B cell (primary cell): ENCODE results near the gene HYAL1. TPM values are rescaled to one million over a fixed set of nuclear protein-coding genes. Genes with fewer than 3 reads are reported as not detected.

Experiments
- ATAC-seq: fragments of 200-7000 bp; cut with Tn5 transposase; one replicate; pipeline ENCODE4 v1.10.0; 2021; ENCODE audit warnings: low read depth, mild to moderate bottlenecking, moderate number of reproducible peaks, moderate library complexity
- CTCF ChIA-PET: fragments of 350-600 bp; sonication (Branson Sonifier 250); formaldehyde crosslinking; loops from one replicate; lab custom pipeline; 2021; ENCODE audit warnings: antibody characterized with exemption, inconsistent platforms; lab: Charles Lee
- POLR2A ChIA-PET: fragments of 350-600 bp; sonication (Branson Sonifier 250); formaldehyde crosslinking; loops from one replicate; lab custom pipeline; 2021; ENCODE audit warnings: antibody characterized with exemption; lab: Charles Lee
- DNase-seq: peaks from one replicate; pipeline ENCODE4 v3.0.0; 2013
- H2AFZ ChIP-seq: 2 replicates; pipeline ENCODE4 v1.6.1; 2012; ENCODE audit warnings: mild to moderate bottlenecking, low read depth, low read length; ENCODE audit not compliant: insufficient read depth, poor library complexity, severe bottlenecking
- H3K27ac ChIP-seq, 2 donors: 1 replicate in 1 of 2; 2 replicates in 1 of 2; pipeline ENCODE4 v1.5.1; 2012 to 2013; ENCODE audit warnings: low read length in 2 of 2, mild to moderate bottlenecking in 2 of 2, moderate library complexity in 1 of 2
- H3K27me3 ChIP-seq, 4 experiments: fragments of 200-600 bp in 1 of 4; sonication (generic) in 1 of 4; replicated peaks in 1 of 4; 1 replicate in 2 of 4; 2 replicates in 2 of 4; pipeline versions ENCODE4 v1.6.1 to v1.7.0; 2013 to 2016; ENCODE audit warnings: low read length in 3 of 4, mild to moderate bottlenecking in 2 of 4, mixed read lengths in 1 of 4, moderate library complexity in 1 of 4; ENCODE audit not compliant: insufficient read depth in 4 of 4, control insufficient read depth in 3 of 4; ENCODE audit errors: control extremely low read depth in 1 of 4
- H3K36me3 ChIP-seq, 2 experiments: replicated peaks in 1 of 2; 1 replicate in 1 of 2; 2 replicates in 1 of 2; pipeline versions ENCODE4 v1.6.1 to v1.7.1; 2013; ENCODE audit warnings: low read length in 1 of 2; ENCODE audit not compliant: insufficient read depth in 2 of 2, control insufficient read depth in 1 of 2; ENCODE audit errors: control extremely low read depth in 1 of 2, extremely low read depth in 1 of 2
- H3K4me1 ChIP-seq, 2 donors: fragments of 200-600 bp in 1 of 2; sonication (generic) in 1 of 2; 1 replicate in 1 of 2; 2 replicates in 1 of 2; pipeline versions ENCODE4 v1.5.1 to v1.6.1; 2013 to 2017; ENCODE audit warnings: low read length in 2 of 2; ENCODE audit not compliant: control insufficient read depth in 2 of 2, insufficient read depth in 2 of 2
- H3K4me2 ChIP-seq: replicated peaks from 2 replicates; pipeline ENCODE3; 2012; ENCODE audit warnings: mild to moderate bottlenecking, low read depth, low read length; ENCODE audit not compliant: poor library complexity, severe bottlenecking
- H3K4me3 ChIP-seq, 5 experiments: fragments of 200-600 bp in 1 of 5; sonication (generic) in 1 of 5; 1 replicate in 3 of 5; 2 replicates in 2 of 5; pipeline versions ENCODE4 v1.5.1 to v1.7.0; 2011 to 2016; ENCODE audit warnings: low read length in 4 of 5, mild to moderate bottlenecking in 4 of 5, low read depth in 2 of 5, control low read depth in 1 of 5, moderate library complexity in 1 of 5; ENCODE audit not compliant: insufficient read depth in 1 of 5; ENCODE audit errors: control extremely low read depth in 1 of 5, extremely low read depth in 1 of 5
- H3K79me2 ChIP-seq: fragments of 200-600 bp; sonication (generic); one replicate; pipeline ENCODE4 v1.6.0; 2016; ENCODE audit warnings: low read length; ENCODE audit not compliant: control insufficient read depth, insufficient read depth
- H3K9ac ChIP-seq: fragments of 200-600 bp; sonication (generic); 2 replicates; pipeline ENCODE4 v1.6.1; 2017; ENCODE audit warnings: mild to moderate bottlenecking, low read length, moderate library complexity
- H3K9me3 ChIP-seq, 3 donors: one replicate each; pipeline versions ENCODE4 v1.6.1 to v1.7.1; 2013; ENCODE audit warnings: low read length in 2 of 3; ENCODE audit not compliant: control insufficient read depth in 2 of 3, insufficient read depth in 1 of 3; ENCODE audit errors: control extremely low read depth in 1 of 3
- H4K20me1 ChIP-seq: 2 replicates; pipeline ENCODE4 v1.6.0; 2012; ENCODE audit warnings: mild to moderate bottlenecking, low read length; ENCODE audit not compliant: insufficient read depth, control insufficient read depth, poor library complexity, severe bottlenecking
- H3K27ac Mint-ChIP-seq: one replicate; pipeline ENCODE4 v1.8.0; 2021; ENCODE audit warnings: mixed read lengths
- H3K27me3 Mint-ChIP-seq: one replicate; pipeline ENCODE4 v1.8.0; 2021; ENCODE audit warnings: mixed read lengths
- H3K4me1 Mint-ChIP-seq: one replicate; pipeline ENCODE4 v1.8.0; 2021; ENCODE audit warnings: mixed read lengths
- H3K4me3 Mint-ChIP-seq: one replicate; pipeline ENCODE4 v1.8.0; 2021; ENCODE audit warnings: mixed read lengths
- H3K9me3 Mint-ChIP-seq: one replicate; pipeline ENCODE4 v1.8.0; 2022; ENCODE audit warnings: mixed read lengths; ENCODE audit not compliant: insufficient read depth
- CTCF ChIP-seq: fragments of 200-600 bp; IDR thresholded peaks from one replicate; pipeline ENCODE4 v1.8.0; 2022; ENCODE audit warnings: antibody characterized with exemption, mild to moderate bottlenecking
- EZH2 ChIP-seq: IDR thresholded peaks from 2 replicates; pipeline ENCODE4 v1.6.1; 2012; ENCODE audit warnings: borderline replicate concordance, low read depth, mild to moderate bottlenecking, moderate library complexity, low read length; ENCODE audit not compliant: insufficient read depth, poor library complexity, severe bottlenecking
- WGBS: methylation state at CpG from one replicate; pipeline ENCODE4 v1.1.5; 2013; ENCODE audit warnings: missing lambda C conversion rate; ENCODE audit not compliant: insufficient coverage; 5-methylcytosine and 5-hydroxymethylcytosine counted together
- intact Hi-C: fragments of 100-400 bp; cut with micrococcal nuclease; formaldehyde crosslinking; loops from one replicate; pipeline ENCODE4 v1.10.0; 2022
- polyA plus RNA-seq: library from polyadenylated mRNA; depleted of rRNA; stranded (reverse); fragments of >200 nt; gene quantifications from 2 replicates; pipeline ENCODE4 v1.2.3, GENCODE V29; 2012
- total RNA-seq, 2 donors: library from RNA; stranded (reverse); fragments of 120-200 nt in 1 of 2; gene quantifications; 1 replicate in 1 of 2; 2 replicates in 1 of 2; pipeline versions ENCODE4 v1.2.3 to v1.2.4, GENCODE V29; 2013 to 2022

The HYAL1 gene
- total and polyA plus RNA-seq, 2 donors (not counting 1 experiment from before 2014, with no cell fraction given), result 0.12 to 0.30 TPM

DNA sequence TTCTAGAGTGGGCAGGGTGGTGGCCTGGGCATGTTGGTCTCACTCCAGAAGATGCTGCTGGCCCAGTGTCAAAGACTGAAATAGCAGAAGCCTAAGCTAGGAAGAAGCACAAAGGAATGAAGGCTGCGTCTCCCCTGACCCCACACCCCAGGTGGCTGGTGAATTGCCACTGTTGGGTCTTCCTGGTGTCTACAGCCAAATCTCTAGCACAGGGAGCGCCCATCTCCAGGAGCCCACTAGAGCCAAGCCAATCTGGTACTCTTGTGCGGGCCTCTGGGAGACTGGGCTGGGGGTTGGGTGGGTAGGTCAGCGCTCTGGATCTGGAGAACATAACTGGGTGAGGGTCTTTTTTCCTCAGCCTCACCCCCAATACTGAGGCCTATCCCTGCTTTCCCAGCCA, 23.8 kb upstream of the HYAL1 start:
- Histone ChIP-seq H3K9me3 (no peaks in the 10 kb centered on the region), H3K36me3 (peaks cover 0 to 48% of the 10 kb centered on the region in 2 experiments), H3K27me3 (no peaks in the 10 kb centered on the region), H4K20me1 (peaks cover 25% of the 10 kb centered on the region), H3K4me1 (peaks cover 15 to 29% of the 10 kb centered on the region in 2 donors), H3K9ac (peak overlapping the region; percentile 87), H3K27ac (peak overlapping the region in 1 of 2 donors; percentile 90), H2AFZ (no peak overlapping the region), H3K4me2 (peak overlapping the region; percentile 99), H3K79me2 (peaks cover 35% of the 10 kb centered on the region), H3K4me3 (peak overlapping the region; percentile 30 to 98 (median 87))
- Mint-ChIP-seq H3K27me3 (no peaks in the 10 kb centered on the region), H3K4me3 (peak overlapping the region; percentile 95), H3K27ac (peak overlapping the region; percentile 15), H3K4me1 (peaks cover 31% of the 10 kb centered on the region), H3K9me3 (no peaks in the 10 kb centered on the region)
- 80% methylated on average over 1 of the region's 4 CpGs for WGBS
- no peak for ATAC-seq
- TF ChIP-seq CTCF (no peak), EZH2 (no peak)
- no peak for DNase-seq
- intact Hi-C loops, result no loop called here
- ChIA-PET POLR2A (interaction anchor here (1.9 to 2.9 kb wide), 4 partner anchors 10 to 28 kb away, joined by 6 to 27 read pairs (median 8); partner anchors contain the start of genes CYB561D2, HYAL3, NAA80 and NPRL2), CTCF (interaction anchor here (0.9 to 3.4 kb wide), 5 partner anchors 8 to 132 kb away, joined by 3 to 20 read pairs (median 5); partner anchors contain the start of genes HYAL3 and NAA80)

DNA sequence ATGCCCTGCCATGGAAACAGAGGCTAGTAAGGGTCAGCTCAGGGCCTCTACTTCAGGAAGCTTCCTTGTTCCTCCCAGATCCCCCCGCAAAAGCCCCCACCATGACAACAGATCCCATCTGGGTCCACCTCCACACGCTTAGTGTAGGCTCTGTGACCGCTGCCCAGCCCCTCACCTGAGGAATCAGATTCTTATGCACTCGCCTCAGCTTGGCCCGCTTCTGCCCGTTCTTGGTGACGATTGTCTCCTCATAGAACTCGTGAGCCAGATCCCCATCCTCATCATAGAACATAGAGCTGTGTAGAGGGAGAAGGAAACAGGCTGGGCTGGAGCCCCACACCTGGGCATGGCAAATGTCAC, 22.8 kb upstream of the HYAL1 start:
- H4K20me1 ChIP-seq, result peaks cover 15% of the 10 kb centered on the region
- TF ChIP-seq EZH2 (no peak), CTCF (no peak)
- peaks cover 0 to 38% of the 10 kb centered on the region in 2 experiments for H3K36me3 ChIP-seq
- H2AFZ ChIP-seq, result no peak overlapping the region
- H3K9ac ChIP-seq, result no peak overlapping the region
- 87% methylated on average over 3 of the region's 8 CpGs for WGBS
- Mint-ChIP-seq H3K27ac (no peak overlapping the region), H3K4me3 (peak overlapping the region; percentile 26), H3K9me3 (no peaks in the 10 kb centered on the region), H3K27me3 (no peaks in the 10 kb centered on the region), H3K4me1 (peaks cover 33% of the 10 kb centered on the region)
- no peak overlapping the region for H3K4me3 ChIP-seq
- intact Hi-C loops, result no loop called here
- ATAC-seq (no peak), DNase-seq (no peak)
- POLR2A ChIA-PET, result interaction anchor here (1.2 to 2.6 kb wide), 2 partner anchors 11 to 24 kb away, joined by 3 to 7 read pairs; partner anchors contain the start of genes CYB561D2 and NPRL2
- CTCF ChIA-PET, result interaction anchor here (3.2 to 3.4 kb wide), 2 partner anchors 11 to 27 kb away, joined by 11 to 20 read pairs; partner anchors contain the start of genes HYAL3 and NAA80
- H3K4me2 ChIP-seq, result no peak overlapping the region
- peaks cover 19 to 35% of the 10 kb centered on the region in 2 donors for H3K4me1 ChIP-seq
- peaks cover 26% of the 10 kb centered on the region for H3K79me2 ChIP-seq
- H3K9me3 ChIP-seq, result peaks cover 0 to 3% (median 0%) of the 10 kb centered on the region in 3 donors
- no peak overlapping the region for H3K27ac ChIP-seq
- no peaks in the 10 kb centered on the region for H3K27me3 ChIP-seq
